GM12891 (cell line): ENCODE data around the gene YPEL2.

Experiments used
- PAX5 ChIP-seq: IDR thresholded peaks from 2 replicates; pipeline ENCODE4 v1.6.1; 2011; ENCODE audit warnings: low read length, moderate library complexity, mild to moderate bottlenecking; ENCODE audit not compliant: insufficient read depth, severe bottlenecking
- POLR2A ChIP-seq: IDR thresholded peaks from 2 replicates; pipeline ENCODE4 v1.6.1; 2011; ENCODE audit warnings: low read depth, low read length, control low read depth
- POLR2AphosphoS5 ChIP-seq: IDR thresholded peaks from 2 replicates; pipeline ENCODE4 v1.6.1; 2011; ENCODE audit warnings: low read depth, low read length, control low read depth
- TAF1 ChIP-seq: IDR thresholded peaks from 2 replicates; pipeline ENCODE4 v1.6.1; 2011; ENCODE audit warnings: low read depth, low read length, control low read depth

DNA sequence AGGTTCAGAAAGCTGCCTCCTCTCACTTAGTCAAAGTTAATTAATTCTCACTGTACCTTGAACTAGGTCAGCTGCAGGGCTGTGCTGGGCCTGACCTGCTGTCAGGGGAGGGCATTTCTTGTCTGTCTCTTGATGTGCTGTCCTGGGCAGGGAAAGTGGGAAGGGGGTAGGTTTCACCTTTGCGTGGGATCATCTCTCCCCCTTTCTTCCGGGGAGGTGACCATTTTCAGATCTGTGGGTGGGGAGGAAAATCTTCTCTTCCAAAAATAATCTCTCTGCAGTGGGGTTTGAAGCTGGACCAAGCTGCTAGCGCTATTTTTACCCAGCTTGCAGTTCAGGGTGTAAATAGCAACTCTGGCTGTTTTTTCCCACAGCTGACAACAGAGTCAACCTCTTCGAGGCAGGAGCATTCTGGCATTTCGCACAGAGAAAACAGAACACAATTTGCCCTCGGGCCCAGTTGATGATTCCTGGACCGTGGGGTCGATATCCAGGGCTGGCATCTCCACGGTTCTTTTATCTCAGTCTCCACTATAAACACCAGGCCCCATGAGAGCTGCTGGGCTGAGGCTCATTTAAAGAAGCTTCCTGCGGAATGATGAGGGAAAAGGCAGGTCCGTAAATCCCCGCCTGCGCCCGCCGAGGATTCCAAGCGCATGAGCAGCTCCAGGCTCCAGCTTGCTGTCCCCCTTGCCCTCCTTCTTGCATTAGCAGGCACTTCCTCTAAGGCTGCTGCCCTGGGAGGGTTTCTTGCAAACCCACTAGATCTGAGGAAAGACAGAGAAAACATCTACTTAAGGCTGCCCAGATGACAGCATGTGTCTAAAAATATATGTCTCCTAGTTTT lies 93.9 kb downstream of the YPEL2 start:
- TF ChIP-seq POLR2AphosphoS5 (no peak), POLR2A (no peak), PAX5 (no peak), TAF1 (no peak)
